Hematopoietic multipotent progenitor cell treated with erythropoietin and hydrocortisone succinate and interleukin-3 and kit ligand, for 6 days (in vitro differentiated cells): ENCODE results near the gene ADORA1.

Experiments
- DNase-seq: peaks from one replicate; pipeline ENCODE4 v3.0.0-alpha.2; 2015

The ADORA1 gene

GRCh38 chr1:203196371-203196770 is 68.8 kb downstream of the ADORA1 start:
- no peak for DNase-seq

DNA sequence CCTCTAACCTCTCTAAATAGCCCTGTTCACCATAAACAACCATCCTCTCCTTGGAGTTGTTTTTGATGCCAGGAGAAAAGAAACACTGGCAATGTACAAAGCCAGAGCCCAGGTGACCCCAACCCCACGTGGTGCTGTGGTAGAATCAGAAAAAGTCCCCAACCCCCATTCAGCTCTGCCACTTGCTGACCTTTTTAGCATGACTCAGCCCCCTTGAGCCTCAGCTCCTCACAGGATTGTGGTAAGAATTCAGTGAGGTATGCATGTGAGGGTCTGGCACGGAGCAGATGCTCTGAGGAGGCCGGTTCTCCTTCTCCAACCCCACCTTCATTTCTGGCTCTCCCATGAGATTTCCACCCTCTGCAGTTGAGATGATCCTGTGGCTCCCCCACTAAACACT is 70.1 kb downstream of the ADORA1 start:
- no peak for DNase-seq

- DNase-seq = no peak
Measured at GRCh38 chr1:203199002-203199401, 71.5 kb downstream of the ADORA1 start.

DNA sequence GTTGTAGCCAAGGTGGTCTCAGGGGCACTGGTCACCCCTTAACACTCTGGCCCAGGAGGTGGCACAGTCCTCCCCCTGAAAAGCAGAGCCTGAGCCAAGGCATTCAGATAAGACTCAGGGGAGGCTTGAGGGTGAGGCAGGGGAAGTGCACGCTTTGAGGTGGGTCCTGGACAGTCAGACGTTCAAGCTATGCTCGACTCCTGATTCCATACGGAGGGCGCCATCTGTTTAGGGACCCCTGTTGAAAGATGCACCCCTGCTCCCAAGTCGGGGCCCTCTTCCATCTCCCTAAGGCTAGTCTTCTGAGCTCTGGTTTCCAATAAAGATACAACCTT is 71.9 kb downstream of the ADORA1 start:
- DNase-seq = no peak

GRCh38 chr1:203199816-203200571 is 72.5 kb downstream of the ADORA1 start:
- DNase-seq = no peak

GRCh38 chr1:203200916-203201315 is 73.4 kb downstream of the ADORA1 start:
- no peak for DNase-seq

DNA sequence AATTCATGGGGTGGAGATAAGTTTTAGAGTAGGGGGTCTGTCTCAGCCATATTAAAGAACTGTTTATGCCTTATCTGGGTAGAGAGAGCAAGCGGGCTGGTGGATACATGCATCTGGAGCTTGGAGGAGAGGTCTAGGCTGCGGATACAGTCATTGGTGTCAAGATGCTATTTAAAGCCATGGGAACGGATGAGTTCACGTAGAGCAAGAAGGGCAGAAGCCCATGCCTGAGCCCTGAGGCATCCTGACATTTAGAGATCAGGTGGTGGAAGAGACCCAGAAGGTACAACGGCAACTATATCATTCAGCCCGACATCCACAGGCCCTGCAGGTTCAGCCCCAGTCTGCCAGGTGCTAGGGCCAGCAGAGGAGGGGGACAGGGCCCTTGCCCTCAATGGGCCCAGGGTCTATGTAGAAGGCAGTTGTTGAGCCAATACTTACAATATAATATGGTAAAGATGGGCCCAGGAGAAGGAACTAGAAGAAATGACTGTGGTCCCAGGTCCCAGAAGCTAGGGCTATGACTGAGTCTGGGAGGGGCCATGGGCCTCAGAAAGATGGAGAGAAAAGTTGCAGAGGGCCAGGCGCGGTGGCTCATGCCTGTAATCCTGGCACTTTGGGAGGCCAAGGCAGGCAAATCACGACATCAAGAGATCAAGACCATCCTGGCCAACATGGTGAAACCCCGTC is 74.1 kb downstream of the ADORA1 start:
- no peak for DNase-seq

- peak; percentile 31 for DNase-seq
Measured at GRCh38 chr1:203202431-203203245, 75.1 kb downstream of the ADORA1 start.

- DNase-seq = no peak
Measured at GRCh38 chr1:203204756-203205155, 77.2 kb downstream of the ADORA1 start.

DNA sequence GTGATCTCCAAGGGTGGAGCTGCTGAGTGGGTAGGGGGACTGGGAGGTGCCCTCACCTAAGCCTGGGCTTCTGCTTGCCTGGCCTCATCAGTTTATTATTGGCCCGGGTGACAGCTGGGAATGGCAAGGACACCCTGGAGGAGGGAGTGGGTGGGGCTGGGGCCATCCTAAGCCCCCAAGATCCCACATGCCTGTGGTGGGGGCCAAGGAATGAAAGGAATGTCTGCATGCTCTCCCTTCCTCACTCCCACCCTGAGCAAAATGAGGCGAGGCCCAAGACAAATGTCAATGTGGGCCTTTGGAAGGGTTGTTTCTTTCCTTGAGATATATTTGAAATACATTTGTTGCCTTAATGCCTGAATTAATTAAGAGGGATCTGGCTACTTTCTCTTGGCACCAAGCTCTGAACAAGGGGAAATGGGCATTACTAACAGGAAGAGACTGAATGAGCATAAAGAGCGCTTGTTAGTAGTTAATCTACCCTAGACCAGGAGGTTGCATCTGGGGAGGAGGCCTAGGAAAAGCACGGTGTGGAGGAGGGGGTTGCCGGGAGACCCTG is 78.7 kb downstream of the ADORA1 start:
- DNase-seq = no peak

DNA sequence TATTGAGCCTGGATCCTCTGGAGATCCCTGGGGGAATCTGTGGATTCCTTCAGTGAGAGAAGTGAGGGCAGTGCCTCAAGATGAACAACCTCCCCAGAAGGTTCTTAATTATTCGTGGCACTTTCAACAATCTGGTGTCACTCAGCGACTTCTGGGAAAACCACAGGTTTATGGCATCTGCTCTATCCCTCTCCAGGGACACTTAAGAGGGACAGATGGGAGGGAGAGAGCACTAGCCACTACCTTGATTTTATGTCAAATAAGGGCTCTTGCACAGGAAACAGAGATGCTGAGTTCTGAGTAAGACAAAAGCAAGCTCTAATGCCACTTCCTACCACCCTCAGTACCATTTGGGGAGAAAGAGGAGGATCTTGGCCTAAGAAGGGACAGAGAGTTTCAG is 80.2 kb downstream of the ADORA1 start:
- no peak for DNase-seq

DNA sequence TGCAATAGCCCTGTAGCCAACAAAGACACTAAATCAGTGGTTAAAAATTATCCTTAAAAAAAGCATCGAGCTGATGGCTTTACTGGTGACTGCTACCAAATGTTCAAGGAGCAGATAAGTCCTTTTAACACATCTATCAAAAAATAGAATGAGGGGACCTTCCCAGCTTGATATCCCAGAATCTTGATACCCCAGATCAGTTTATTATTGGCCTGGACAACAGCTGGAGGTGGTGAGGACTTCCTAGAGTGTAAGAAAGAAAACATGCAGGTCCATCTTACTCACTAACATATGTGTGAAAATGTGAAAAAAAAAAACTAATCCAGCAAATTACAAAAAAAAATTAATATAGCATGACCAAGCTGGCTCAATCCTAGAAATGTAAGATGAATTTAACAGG is 80.7 kb downstream of the ADORA1 start:
- no peak for DNase-seq

- DNase-seq = no peak
Measured at GRCh38 chr1:203210350-203210749, 82.8 kb downstream of the ADORA1 start.

- no peak for DNase-seq
Measured at GRCh38 chr1:203210988-203211387, 83.5 kb downstream of the ADORA1 start.

DNA sequence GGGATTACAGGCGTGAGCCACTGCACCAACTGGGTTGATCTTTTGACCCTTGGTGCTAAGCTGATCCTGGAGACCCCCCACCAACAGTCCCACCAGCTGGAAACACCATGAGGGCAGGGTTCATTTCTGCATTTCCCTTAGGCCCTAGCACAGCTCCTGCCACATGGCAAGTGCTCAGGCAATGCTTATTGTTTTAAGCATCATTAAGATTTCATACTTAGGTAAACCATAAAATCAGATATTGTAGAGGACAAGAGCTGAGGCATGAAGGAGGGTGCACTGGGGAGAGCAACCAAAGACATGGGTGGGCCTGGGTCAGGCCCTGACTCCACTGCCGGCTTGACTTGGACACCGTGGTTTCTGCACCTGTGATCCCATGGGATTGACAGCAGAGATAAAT is 84.3 kb downstream of the ADORA1 start:
- DNase-seq = no peak

DNA sequence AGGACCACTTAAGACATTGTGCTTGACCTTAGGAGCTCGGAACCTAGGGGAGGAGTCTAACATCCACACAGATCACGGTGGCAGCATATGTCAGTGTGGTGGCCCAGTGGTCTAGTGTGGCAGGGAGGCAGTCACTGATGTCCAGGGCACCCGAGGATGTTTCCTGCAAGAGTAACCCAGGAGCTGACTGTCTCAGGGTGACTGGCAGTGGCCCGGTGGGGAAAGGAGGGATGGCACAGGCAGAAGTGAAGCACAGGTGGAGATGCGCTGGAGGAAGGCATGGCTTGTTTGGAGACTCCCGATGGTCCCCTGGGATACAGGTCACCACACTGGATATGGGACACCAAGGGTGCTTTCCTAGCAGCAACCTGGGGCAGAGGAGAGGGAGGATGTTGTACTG is 85.6 kb downstream of the ADORA1 start:
- no peak for DNase-seq

GRCh38 chr1:203214871-203215270 is 87.3 kb downstream of the ADORA1 start:
- no peak for DNase-seq

DNA sequence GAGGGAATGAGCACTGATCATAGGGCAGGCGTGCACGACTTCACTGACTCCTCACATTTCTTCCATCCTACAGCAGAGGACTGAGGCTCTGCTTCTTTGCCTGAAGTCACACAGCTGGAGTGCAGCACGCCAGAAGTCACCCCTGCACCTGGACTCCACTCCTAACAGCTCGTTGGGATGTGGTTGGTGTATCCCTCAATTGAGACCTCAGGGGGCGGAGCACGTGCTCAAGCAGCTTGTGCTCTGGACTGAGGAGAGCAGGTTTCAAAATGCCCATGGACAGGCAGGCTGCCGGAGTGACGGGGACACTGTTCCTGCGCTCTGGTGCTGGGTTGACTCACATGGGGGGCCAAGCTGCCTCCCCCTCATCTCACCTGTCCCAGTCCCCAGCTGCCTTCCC is 88.0 kb downstream of the ADORA1 start:
- no peak for DNase-seq

DNA sequence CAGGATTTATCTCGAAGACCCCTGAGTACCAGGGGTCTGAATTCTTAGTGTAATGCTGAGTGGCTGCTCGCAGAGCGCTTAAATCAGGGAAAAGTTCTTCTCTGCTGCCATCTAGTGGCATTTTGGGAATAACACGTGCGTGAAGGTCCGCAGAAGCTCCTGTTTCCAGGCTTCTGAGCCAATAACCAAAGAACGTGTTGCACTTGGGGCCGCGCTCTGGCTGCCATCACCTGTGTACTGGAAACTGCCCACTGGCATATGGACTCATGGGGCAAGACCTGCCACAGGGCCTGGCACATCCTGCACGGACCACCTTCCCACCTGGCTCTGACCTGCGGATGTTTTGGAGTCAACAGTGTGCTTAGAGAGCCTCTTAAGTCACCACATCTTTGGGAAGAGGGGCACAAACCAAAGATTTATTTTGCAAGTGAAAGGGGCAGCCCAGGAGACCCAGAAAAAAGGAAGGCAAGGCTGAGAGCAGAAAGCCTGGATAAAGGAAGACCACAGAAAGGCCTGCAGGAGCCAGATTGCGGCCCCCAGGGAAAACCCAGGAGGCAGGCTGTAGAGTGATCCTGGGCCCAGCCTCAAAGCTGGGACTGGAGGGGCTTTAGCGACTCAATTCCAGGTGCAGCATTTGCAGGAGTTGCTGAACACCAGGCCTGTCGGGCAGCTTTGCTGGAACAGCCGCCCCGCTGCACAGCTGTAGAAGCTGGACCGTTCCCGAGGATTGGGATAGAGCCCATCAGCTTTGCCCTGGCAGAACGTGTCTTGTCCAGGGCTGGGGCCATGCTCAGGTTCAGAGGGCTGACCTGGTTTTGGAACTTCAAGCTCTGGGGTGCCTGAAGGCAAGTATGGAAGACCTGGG is 89.0 kb downstream of the ADORA1 start:
- DNase-seq = peak; percentile 80
